Renal pelvis (tissue), 4 donors: Measurements from ENCODE around the gene TRAFD1. TPM values are rescaled to one million over a fixed set of nuclear protein-coding genes. Genes with fewer than 3 reads are reported as not detected.
A peak's percentile ranks its signal among the peaks of the same experiment; 100 is the strongest.
"Not testable (repeated sequence)": the region's sequence is repeated elsewhere in the genome, so short reads cannot be mapped to it uniquely, and the experiment has no call there.

Experiments used
- DNase-seq: peaks from one replicate; pipeline ENCODE4 v3.0.0-alpha.2; 2013
- polyA plus RNA-seq, 3 donors: library from polyadenylated mRNA; unstranded; fragments of 120-200 nt; gene quantifications; one replicate each; pipeline ENCODE4 v1.2.1, GENCODE V29; 2013; ENCODE audit not compliant: insufficient read length in 3 of 3

Gene TRAFD1
- polyA plus RNA-seq, 3 donors = 39.6 to 44.4 (median 43.1) TPM

- no peak for DNase-seq
Measured at GRCh38 chr12:112153181-112153892, 28.0 kb downstream of the TRAFD1 start.

GRCh38 chr12:112153893-112154219, 28.5 kb downstream of the TRAFD1 start:
- DNase-seq = peak; percentile 49

DNA sequence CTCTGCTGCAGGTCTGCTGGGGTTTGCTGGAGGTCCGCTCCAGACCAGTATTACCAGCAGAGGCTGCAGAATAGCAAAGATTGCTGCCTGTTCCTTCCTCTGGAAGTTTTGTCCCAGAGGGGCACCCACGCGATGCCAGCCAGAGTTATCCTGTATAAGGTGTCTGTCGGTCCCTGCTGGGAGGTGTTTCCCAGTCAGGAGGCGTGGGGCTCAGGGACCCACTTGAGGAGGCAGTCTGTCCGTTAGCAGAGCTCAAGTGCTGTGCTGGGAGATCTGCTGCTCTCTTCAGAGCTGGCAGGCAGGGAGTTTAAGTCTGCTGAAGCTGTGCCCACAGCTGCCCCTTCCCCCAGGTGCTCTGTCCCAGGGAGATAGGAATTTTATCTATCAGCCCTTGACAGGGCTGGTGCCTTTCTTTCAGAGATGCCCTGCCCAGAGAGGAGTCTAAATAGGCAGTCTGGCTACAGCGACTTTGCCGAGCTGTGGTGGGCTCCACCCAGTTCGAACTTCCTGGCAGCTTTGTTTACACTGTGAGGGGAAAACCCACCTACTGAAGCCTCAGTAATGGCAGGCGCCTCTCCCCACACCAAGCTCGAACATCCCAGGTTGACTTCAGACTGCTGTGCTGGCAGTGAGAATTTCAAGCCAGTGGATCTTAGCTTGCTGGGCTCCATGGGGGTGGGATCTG, 33.2 kb downstream of the TRAFD1 start:
- not testable (repeated sequence) for DNase-seq

DNA sequence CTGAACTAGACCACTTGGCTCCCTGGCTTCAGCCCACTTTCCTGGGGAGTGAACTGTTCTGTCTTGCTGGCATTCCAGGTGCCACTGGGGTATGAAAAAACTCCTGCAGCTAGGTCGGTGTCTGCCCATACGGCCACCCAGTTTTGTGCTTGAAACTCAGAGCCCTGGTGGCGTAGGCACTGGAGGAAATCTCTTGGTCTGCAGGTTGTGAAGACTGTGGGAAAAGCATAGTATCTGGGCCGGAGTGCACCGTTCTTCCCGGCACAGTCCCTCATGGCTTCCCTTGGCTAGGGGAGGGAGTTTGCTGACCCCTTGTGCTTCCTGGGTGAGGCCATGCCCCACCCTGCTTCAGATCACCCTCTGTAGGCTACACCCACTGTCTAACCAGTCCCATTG, 33.8 kb downstream of the TRAFD1 start:
- DNase-seq = no peak

DNA sequence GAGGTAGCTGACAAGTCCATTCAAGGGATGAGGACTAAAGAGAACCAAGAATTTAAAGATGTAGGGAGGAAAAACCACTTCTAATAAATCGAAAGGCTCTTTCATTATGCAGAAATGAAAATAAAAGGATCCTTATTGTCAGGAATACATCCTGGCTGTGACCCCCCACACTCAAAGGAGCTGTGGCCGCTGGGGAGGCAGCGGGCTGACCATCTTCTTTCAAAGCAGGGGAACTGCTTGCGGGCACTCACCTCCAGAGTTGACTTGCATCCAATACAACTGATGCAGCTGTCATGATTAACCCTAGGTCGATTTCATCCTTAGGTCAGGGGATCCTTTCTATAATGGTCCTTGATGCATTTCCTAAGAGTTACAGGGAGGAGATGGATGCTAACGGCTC, 35.3 kb downstream of the TRAFD1 start:
- no peak for DNase-seq

- DNase-seq = no peak
Measured at GRCh38 chr12:112161711-112162110, 36.4 kb downstream of the TRAFD1 start.

GRCh38 chr12:112162241-112162790, 37.0 kb downstream of the TRAFD1 start:
- DNase-seq = no peak

DNA sequence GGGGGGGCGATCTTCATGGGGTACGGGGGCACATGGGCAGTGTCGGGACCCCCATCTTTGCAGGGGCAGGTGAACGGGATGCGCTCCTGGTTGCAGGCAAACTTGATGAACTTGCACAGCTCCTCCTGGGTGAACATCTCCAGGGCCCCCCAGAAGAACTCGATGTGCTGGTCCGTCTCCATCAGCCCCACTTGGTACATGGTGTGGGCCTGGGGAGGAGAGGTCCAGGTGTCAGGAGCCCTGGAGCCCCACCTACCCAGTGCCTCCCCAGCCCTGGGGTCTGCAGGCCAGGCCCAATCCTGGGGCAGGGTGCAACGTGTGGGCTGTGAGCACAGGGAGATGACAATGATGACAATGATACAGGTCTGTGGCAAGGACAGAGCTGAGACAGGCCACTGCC, 37.7 kb downstream of the TRAFD1 start:
- no peak for DNase-seq

DNA sequence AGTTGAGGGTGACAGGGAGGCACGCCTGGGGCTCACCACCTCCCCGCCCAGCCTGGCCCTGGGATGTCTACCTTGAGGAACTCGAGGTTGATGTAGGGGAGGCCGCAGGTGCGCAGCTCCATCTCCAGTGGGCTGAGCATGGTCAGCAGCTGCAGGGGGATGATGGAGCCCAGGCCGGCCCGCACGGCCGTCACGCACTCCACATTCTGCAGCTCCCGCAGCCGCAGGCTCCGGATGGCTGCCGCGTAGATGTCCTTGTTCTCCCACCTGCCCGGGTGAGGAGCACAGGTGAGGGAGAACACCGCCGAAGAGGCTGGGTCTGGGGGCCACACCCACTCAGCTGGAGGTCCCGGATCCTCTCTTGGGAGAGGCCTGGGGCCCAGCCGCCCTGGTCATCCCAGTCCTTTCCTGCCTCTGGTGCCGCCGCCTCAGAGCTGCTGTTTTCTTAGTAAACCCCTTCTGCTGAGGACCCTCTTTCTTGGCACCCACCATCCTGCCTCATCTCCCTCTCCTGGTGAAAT, 38.2 kb downstream of the TRAFD1 start:
- DNase-seq = no peak

DNA sequence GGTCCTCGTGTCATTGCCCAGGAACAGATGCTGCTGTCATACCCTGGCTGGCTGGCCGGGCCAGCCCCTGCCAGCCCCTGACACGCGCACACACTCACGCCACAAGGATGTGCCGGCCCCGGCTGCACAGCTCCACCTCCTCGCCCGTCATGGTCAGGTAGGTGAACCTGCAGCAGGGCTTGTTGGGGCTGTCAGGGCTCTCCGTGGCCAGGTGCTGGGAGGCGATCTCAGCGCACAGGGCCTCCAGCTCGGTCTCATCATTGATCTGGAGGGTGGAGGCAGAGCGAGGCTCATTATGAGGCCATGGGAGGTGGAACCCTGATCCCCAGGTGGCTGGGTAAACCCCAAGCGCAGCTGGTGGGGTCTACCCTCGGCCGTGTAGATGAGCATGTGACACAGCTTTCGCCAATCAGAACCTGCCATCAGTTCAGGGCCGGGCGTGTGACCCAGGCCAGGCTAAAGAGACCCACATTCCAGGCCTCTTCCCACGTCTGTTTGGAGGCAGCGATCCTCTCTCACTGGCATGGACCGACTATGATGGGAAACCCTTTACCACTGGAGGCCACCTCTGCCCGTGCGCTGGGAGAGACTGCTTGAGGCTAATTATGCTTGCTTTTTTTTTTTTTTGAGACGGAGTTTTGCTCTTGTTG, 38.8 kb downstream of the TRAFD1 start:
- no peak for DNase-seq

DNA sequence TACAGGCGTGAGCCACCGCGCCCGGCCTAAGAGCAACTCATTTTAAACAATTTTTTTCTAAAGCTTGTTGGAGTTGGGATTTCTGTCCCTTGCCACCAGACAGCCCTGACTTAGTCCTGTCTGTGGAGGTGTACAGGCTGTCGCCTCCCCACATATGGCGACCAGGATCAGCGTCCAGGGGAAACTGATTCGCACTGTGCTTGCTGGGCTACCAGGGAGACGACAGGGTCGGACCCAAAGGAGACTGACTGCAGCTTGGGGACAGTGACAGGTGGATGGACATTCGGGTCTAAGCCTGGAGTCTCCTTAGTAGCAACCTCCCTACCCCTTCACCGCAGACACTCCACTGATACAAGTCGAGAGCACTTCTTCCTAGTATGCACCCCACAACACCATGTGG, 40.3 kb downstream of the TRAFD1 start:
- no peak for DNase-seq

GRCh38 chr12:112166051-112167015, 41.0 kb downstream of the TRAFD1 start:
- no peak for DNase-seq

DNA sequence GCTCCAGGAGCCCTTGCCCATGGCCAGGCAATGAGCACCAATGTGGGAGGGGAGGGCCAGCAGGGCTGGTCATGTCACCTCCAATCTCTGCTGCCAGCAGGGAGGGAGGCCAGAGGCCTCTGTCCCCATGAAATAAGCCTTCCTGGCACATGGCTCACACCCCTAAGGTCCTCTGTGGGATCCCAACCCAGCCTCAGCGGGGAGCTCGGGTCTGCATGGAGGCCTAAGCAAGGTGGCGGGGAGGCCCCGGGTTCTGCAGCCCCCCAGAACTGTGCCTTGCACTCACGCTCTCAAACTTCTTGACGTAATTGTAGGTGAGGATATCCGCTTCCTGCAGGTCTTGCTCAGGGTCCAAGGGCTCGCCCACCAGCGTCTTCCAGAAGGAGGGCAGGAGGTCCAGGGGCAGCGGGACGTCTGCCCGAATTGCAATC, 41.7 kb downstream of the TRAFD1 start:
- no peak for DNase-seq

GRCh38 chr12:112167718-112168525, 42.6 kb downstream of the TRAFD1 start:
- no peak for DNase-seq

GRCh38 chr12:112168561-112168971, 43.2 kb downstream of the TRAFD1 start:
- no peak for DNase-seq

DNA sequence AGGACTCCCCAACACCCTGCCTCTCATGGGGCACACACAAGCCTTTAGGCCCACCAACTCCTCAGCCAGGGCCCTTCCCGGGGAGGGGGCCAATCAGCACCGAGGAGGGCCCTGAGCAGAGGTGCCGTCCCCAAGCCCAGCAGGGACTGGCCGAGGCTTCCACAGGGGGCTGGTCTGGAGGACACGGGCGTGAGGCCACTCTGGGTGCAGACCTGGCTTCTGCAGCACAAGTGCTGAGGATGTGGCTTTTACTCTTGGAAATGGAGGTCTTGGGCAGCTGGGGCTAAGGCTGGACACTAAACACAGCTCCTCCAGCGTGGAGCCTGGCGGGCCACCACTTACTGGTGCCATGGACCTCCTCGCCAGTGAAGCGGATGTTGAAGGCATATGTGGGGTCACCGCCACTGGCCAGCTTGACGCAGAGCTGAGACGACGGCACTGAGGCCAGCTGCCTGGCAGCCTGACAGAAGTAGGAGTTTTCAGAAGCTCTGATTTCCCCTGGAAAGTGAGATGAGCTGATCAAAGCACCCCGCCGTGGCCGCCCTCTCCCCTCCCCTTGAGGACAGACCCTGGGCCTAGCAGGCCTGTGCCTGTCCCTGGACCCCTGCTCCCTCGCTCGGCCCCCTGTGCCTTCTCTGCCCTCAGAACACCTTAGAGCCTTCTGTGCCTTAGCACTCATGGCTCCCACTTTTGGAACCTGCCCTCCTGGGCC, 44.0 kb downstream of the TRAFD1 start:
- no peak for DNase-seq

GRCh38 chr12:112169966-112170365, 44.6 kb downstream of the TRAFD1 start:
- no peak for DNase-seq

DNA sequence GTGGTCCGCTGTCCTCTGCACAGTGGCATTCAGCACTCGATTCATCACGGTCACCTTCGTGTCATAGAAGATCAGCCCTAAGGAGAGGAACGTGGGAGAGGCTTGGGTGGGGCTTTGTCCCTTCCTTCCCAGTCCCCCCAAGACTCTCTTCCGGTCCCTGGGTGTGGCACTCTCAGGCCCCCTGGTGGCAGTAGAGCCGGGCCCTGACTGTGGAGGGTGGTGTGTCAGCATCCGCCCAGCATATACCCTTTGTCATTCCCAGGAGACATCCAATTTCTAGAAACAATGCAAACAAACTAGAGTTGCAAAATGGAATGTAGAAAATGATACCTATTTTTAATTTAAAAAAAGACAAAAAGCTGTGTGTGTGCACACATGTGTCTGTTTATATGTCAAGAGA, 45.0 kb downstream of the TRAFD1 start:
- no peak for DNase-seq

DNA sequence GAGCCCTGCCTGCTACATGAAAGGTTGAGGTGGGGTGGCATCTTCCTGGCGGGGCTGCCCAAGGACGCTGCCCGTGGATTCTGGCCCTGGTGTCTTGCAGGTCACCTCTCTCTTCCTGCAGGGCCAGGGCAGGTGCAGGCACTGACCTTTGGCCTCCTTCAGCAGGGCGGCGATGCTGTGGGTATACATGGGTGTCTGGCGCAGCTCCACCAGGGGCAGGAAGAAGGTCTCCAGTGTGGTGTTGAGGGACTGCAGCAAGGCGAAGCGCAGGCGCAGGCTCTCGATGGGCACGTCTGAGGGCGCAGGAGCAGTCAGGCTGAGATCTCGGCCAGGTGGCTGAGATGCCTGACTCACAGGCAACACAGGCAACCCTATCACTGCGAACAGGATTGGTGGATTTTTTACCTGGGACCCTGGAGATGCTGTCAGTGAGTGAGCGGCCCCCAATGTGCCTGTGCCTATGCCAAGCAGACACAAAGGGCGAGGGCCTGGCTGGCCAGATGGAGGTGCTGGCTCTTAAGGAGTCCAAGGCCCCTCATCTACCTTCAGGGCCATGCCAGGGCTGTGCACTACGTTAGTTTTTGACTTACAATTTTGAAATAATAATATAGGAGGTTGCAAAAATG, 45.7 kb downstream of the TRAFD1 start:
- no peak for DNase-seq
